ENCODE measurements around the gene NFIX.
"Not testable (repeated sequence)": the region's sequence is repeated elsewhere in the genome, so short reads cannot be mapped to it uniquely, and the experiment has no call there.

Gene NFIX

GRCh38 chr19:12965017-12965811, 30.1 kb upstream of the NFIX start:
- WGBS (ENCODE audit: insufficient coverage, insufficient read length): no CpG with 5 or more reads among the region's 34 CpGs
- H3K9me3 ChIP-seq (ENCODE audit: control insufficient read depth, insufficient read depth, low read length): no peaks in the 10 kb centered on the region
- H3K36me3 ChIP-seq (ENCODE audit: control insufficient read depth, insufficient read depth, low read length): no peaks in the 10 kb centered on the region
- no peaks in the 10 kb centered on the region for H3K4me1 ChIP-seq (ENCODE audit: control insufficient read depth, insufficient read depth, low read length)
- H3K27ac ChIP-seq (ENCODE audit: low read length): no peak overlapping the region
- no peak for DNase-seq (ENCODE audit: low read depth, low spot score)
- no peaks in the 10 kb centered on the region for H3K27me3 ChIP-seq (ENCODE audit: control insufficient read depth, insufficient read depth, low read length)
- peak overlapping the region; percentile 27; the same call in 1 of the 2 replicates for H3K4me3 ChIP-seq (ENCODE audit: low read length)

GRCh38 chr19:12965812-12966135, 29.5 kb upstream of the NFIX start:
- H3K9me3 ChIP-seq (ENCODE audit: control insufficient read depth, insufficient read depth, low read length): no peaks in the 10 kb centered on the region
- DNase-seq (ENCODE audit: low read depth, low spot score): no peak
- H3K27me3 ChIP-seq (ENCODE audit: control insufficient read depth, insufficient read depth, low read length): no peaks in the 10 kb centered on the region
- 0 out of 2 replicates have a peak overlapping the region, but pooled peaks have one; percentile 27 for H3K4me3 ChIP-seq (ENCODE audit: low read length)
- H3K36me3 ChIP-seq (ENCODE audit: control insufficient read depth, insufficient read depth, low read length): no peaks in the 10 kb centered on the region
- WGBS (ENCODE audit: insufficient coverage, insufficient read length): no CpG with 5 or more reads among the region's 8 CpGs
- H3K4me1 ChIP-seq (ENCODE audit: control insufficient read depth, insufficient read depth, low read length): no peaks in the 10 kb centered on the region
- no peak overlapping the region for H3K27ac ChIP-seq (ENCODE audit: low read length)

GRCh38 chr19:12967907-12968306, 27.4 kb upstream of the NFIX start:
- WGBS (ENCODE audit: insufficient coverage, insufficient read length): no CpG with 5 or more reads among the region's 5 CpGs
- DNase-seq (ENCODE audit: low read depth, low spot score): no peak
- Histone ChIP-seq H3K36me3 (ENCODE audit: control insufficient read depth, insufficient read depth, low read length) (no peaks in the 10 kb centered on the region), H3K4me1 (ENCODE audit: control insufficient read depth, insufficient read depth, low read length) (no peaks in the 10 kb centered on the region), H3K4me3 (ENCODE audit: low read length) (no peak overlapping the region), H3K27me3 (ENCODE audit: control insufficient read depth, insufficient read depth, low read length) (no peaks in the 10 kb centered on the region), H3K9me3 (ENCODE audit: control insufficient read depth, insufficient read depth, low read length) (no peaks in the 10 kb centered on the region), H3K27ac (ENCODE audit: low read length) (no peak overlapping the region)

- Histone ChIP-seq H3K27me3 (ENCODE audit: control insufficient read depth, insufficient read depth, low read length) (no peaks in the 10 kb centered on the region), H3K27ac (ENCODE audit: low read length) (no peak within 1 kb of the TSS), H3K4me3 (ENCODE audit: low read length) (no peak within 1 kb of the TSS), H3K4me1 (ENCODE audit: control insufficient read depth, insufficient read depth, low read length) (no peaks in the 10 kb centered on the region), H3K36me3 (ENCODE audit: control insufficient read depth, insufficient read depth, low read length) (no peaks in the 10 kb centered on the region), H3K9me3 (ENCODE audit: control insufficient read depth, insufficient read depth, low read length) (no peaks in the 10 kb centered on the region)
- WGBS (ENCODE audit: insufficient coverage, insufficient read length): no CpG with 5 or more reads among the region's 14 CpGs
- no peak for DNase-seq (ENCODE audit: low read depth, low spot score)
Observed at GRCh38 chr19:12969292-12969988, 25.8 kb upstream of the NFIX start, which contains the start of gene DAND5. DAND5 (plus strand) TSS chr19:12969576; CDS start chr19:12969661, 85 bp downstream.

GRCh38 chr19:12970070-12970820, 25.0 kb upstream of the NFIX start:
- Histone ChIP-seq H3K4me1 (ENCODE audit: control insufficient read depth, insufficient read depth, low read length) (no peaks in the 10 kb centered on the region), H3K27ac (ENCODE audit: low read length) (no peak overlapping the region), H3K36me3 (ENCODE audit: control insufficient read depth, insufficient read depth, low read length) (no peaks in the 10 kb centered on the region), H3K27me3 (ENCODE audit: control insufficient read depth, insufficient read depth, low read length) (no peaks in the 10 kb centered on the region), H3K4me3 (ENCODE audit: low read length) (no peak overlapping the region), H3K9me3 (ENCODE audit: control insufficient read depth, insufficient read depth, low read length) (no peaks in the 10 kb centered on the region)
- WGBS (ENCODE audit: insufficient coverage, insufficient read length): no CpG with 5 or more reads among the region's 7 CpGs
- no peak for DNase-seq (ENCODE audit: low read depth, low spot score)

- no peaks in the 10 kb centered on the region for H3K36me3 ChIP-seq (ENCODE audit: control insufficient read depth, insufficient read depth, low read length)
- no CpG with 5 or more reads among the region's 16 CpGs for WGBS (ENCODE audit: insufficient coverage, insufficient read length)
- DNase-seq (ENCODE audit: low read depth, low spot score): no peak
- no peaks in the 10 kb centered on the region for H3K27me3 ChIP-seq (ENCODE audit: control insufficient read depth, insufficient read depth, low read length)
- H3K4me1 ChIP-seq (ENCODE audit: control insufficient read depth, insufficient read depth, low read length): no peaks in the 10 kb centered on the region
- H3K4me3 ChIP-seq (ENCODE audit: low read length): no peak overlapping the region
- H3K27ac ChIP-seq (ENCODE audit: low read length): no peak overlapping the region
- no peaks in the 10 kb centered on the region for H3K9me3 ChIP-seq (ENCODE audit: control insufficient read depth, insufficient read depth, low read length)
Observed at GRCh38 chr19:12973236-12973635, 22.0 kb upstream of the NFIX start.

- whole genome bisulfite sequencing (ENCODE audit: insufficient coverage, insufficient read length): no CpG with 5 or more reads among the region's 19 CpGs
- Histone ChIP-seq H3K27me3 (ENCODE audit: control insufficient read depth, insufficient read depth, low read length) (no peaks in the 10 kb centered on the region), H3K9me3 (ENCODE audit: control insufficient read depth, insufficient read depth, low read length) (no peaks in the 10 kb centered on the region), H3K27ac (ENCODE audit: low read length) (no peak overlapping the region), H3K4me3 (ENCODE audit: low read length) (no peak overlapping the region), H3K4me1 (ENCODE audit: control insufficient read depth, insufficient read depth, low read length) (no peaks in the 10 kb centered on the region), H3K36me3 (ENCODE audit: control insufficient read depth, insufficient read depth, low read length) (no peaks in the 10 kb centered on the region)
- no peak for DNase-seq (ENCODE audit: low read depth, low spot score)
Observed at GRCh38 chr19:12974301-12975220, 20.7 kb upstream of the NFIX start.

- H3K27ac ChIP-seq (ENCODE audit: low read length): no peak overlapping the region
- no peaks in the 10 kb centered on the region for H3K36me3 ChIP-seq (ENCODE audit: control insufficient read depth, insufficient read depth, low read length)
- H3K4me3 ChIP-seq (ENCODE audit: low read length): no peak overlapping the region
- no peaks in the 10 kb centered on the region for H3K27me3 ChIP-seq (ENCODE audit: control insufficient read depth, insufficient read depth, low read length)
- WGBS (ENCODE audit: insufficient coverage, insufficient read length): no CpG with 5 or more reads among the region's 17 CpGs
- H3K4me1 ChIP-seq (ENCODE audit: control insufficient read depth, insufficient read depth, low read length): no peaks in the 10 kb centered on the region
- H3K9me3 ChIP-seq (ENCODE audit: control insufficient read depth, insufficient read depth, low read length): no peaks in the 10 kb centered on the region
- DNase-seq (ENCODE audit: low read depth, low spot score): no peak
Observed at GRCh38 chr19:12975221-12975741, 20.0 kb upstream of the NFIX start.

GRCh38 chr19:12976109-12976508, 19.2 kb upstream of the NFIX start:
- H3K27me3 ChIP-seq (ENCODE audit: control insufficient read depth, insufficient read depth, low read length); H3K4me1 ChIP-seq (ENCODE audit: control insufficient read depth, insufficient read depth, low read length); H3K36me3 ChIP-seq (ENCODE audit: control insufficient read depth, insufficient read depth, low read length); H3K9me3 ChIP-seq (ENCODE audit: control insufficient read depth, insufficient read depth, low read length); H3K4me3 ChIP-seq (ENCODE audit: low read length); DNase-seq (ENCODE audit: low read depth, low spot score); H3K27ac ChIP-seq (ENCODE audit: low read length): not testable (repeated sequence)
- WGBS (ENCODE audit: insufficient coverage, insufficient read length): no CpG with 5 or more reads among the region's 7 CpGs

Data from iPS DF 6.9 (cell line).